Testis (tissue), 3 donors: ENCODE data around the gene WDR45B. TPM values are rescaled to one million over a fixed set of nuclear protein-coding genes. Genes with fewer than 3 reads are reported as not detected.

Source experiments
- DNase-seq: peaks from one replicate; pipeline ENCODE4 v3.0.0-alpha.2; 2019
- H3K27ac ChIP-seq, 2 donors: fragments of 200-600 bp; sonication (generic); one replicate each; pipeline ENCODE4 v1.5.1; 2019
- H3K27me3 ChIP-seq: fragments of 200-600 bp; sonication (generic); one replicate; pipeline ENCODE4 v1.5.1; 2019
- H3K36me3 ChIP-seq: fragments of 200-600 bp; sonication (generic); one replicate; pipeline ENCODE4 v1.5.1; 2017; ENCODE audit warnings: low read depth; ENCODE audit errors: missing control alignments
- H3K4me1 ChIP-seq: fragments of 200-600 bp; sonication (generic); one replicate; pipeline ENCODE4 v1.5.1; 2019
- H3K4me3 ChIP-seq, 2 donors: fragments of 200-600 bp; sonication (generic); one replicate each; pipeline ENCODE4 v1.5.1; 2017 to 2019
- H3K9me3 ChIP-seq: fragments of 200-600 bp; sonication (generic); one replicate; pipeline ENCODE4 v1.5.1; 2017
- POLR2A ChIP-seq: fragments of 450-650 bp; IDR thresholded peaks from one replicate; pipeline ENCODE4 v1.6.1; 2017; ENCODE audit warnings: antibody characterized with exemption, mild to moderate bottlenecking, moderate library complexity
- WGBS, 2 donors: methylation state at CpG; one replicate each; pipeline ENCODE4 v1.1.5; 2018; 5-methylcytosine and 5-hydroxymethylcytosine counted together
- intact Hi-C: fragments of 100-400 bp; cut with DNase I; formaldehyde crosslinking; loops from one replicate; pipeline ENCODE4 v1.15.1; 2023; ENCODE audit warnings: low total_unique reads
- polyA plus RNA-seq: library from polyadenylated mRNA; stranded (reverse); fragments of 350-450 nt; fragmentation: Illumina TruSeq; extraction: RNeasy Lipid Tissue Mini Kit (QIAGEN cat#74804); gene quantifications from one replicate; pipeline ENCODE4 v1.2.3, GENCODE V29; 2014; ENCODE audit warnings: low read depth, low replicate concordance; ENCODE audit not compliant: insufficient read depth
- total RNA-seq, 2 donors: library from RNA; depleted of rRNA; stranded (reverse); fragments of >200 nt; gene quantifications; one replicate each; pipeline ENCODE4 v1.2.3, GENCODE V29; 2016
- TF ChIP-seq, protein P1 (sequence below), 3 experiments: fragments of 450-650 bp in 2 of 3; fragments of 200-600 bp in 1 of 3; sonication (generic) in 1 of 3; IDR thresholded peaks; one replicate each; pipeline ENCODE4 v1.5.1; 2016 to 2019; ENCODE audit warnings: antibody characterized with exemption in 3 of 3, mild to moderate bottlenecking in 2 of 3, moderate library complexity in 1 of 3

The WDR45B gene
- total and polyA plus RNA-seq, 3 donors from 2014 or later, result 142 to 165 (median 163) TPM

DNA sequence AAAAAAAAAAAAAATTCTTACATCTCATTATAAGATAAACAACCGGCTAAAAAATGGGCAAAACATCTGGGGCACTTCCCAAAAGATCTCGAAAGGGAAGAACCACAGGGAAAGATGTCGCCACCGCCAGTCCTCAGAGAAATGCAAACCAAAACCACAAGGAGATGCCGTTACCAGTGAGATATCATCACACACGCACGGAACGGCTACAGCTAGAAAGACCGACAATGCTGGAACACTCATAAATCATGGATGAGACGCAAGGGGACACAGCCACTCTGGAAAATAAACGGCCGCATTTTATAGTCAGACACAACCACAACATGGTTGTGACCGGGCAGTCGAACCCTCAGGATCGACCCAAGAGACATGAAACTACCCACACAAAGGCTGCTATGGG lies 24.5 kb downstream of the WDR45B start:
- TF ChIP-seq, protein P1, sequence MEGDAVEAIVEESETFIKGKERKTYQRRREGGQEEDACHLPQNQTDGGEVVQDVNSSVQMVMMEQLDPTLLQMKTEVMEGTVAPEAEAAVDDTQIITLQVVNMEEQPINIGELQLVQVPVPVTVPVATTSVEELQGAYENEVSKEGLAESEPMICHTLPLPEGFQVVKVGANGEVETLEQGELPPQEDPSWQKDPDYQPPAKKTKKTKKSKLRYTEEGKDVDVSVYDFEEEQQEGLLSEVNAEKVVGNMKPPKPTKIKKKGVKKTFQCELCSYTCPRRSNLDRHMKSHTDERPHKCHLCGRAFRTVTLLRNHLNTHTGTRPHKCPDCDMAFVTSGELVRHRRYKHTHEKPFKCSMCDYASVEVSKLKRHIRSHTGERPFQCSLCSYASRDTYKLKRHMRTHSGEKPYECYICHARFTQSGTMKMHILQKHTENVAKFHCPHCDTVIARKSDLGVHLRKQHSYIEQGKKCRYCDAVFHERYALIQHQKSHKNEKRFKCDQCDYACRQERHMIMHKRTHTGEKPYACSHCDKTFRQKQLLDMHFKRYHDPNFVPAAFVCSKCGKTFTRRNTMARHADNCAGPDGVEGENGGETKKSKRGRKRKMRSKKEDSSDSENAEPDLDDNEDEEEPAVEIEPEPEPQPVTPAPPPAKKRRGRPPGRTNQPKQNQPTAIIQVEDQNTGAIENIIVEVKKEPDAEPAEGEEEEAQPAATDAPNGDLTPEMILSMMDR (IDR thresholded peaks at IDR 0.05), result no peak
- no peak for TF ChIP-seq POLR2A
- no peak for DNase-seq
- Histone ChIP-seq H3K4me3 (no peak overlapping the region), H3K27me3 (no peaks in the 10 kb centered on the region), H3K9me3 (no peaks in the 10 kb centered on the region), H3K4me1 (no peaks in the 10 kb centered on the region), H3K36me3 (no peaks in the 10 kb centered on the region), H3K27ac (no peak overlapping the region)
- WGBS, 2 donors, result 82 to 90% methylated on average over 15 of the region's 15 CpGs
- intact Hi-C loops, result no loop called here

DNA sequence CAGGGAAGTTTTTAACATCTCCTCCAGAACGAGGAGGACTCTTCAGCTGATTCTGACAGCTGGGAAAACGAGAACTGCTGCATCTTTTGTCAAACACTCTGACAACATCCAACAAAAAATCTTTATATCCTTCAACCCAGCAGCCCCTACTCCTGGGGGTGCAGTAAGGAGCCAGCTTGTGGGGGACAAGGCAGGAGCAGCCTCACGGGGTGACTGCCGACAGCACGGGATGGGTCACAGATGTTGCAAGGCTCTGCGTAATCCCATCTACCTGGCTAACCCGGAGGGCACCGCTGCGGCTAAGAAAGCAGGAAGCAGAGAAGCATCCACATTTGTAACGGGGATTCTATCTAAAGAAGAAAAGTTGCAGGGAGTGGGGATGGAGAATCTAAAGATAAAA lies 28.6 kb downstream of the WDR45B start:
- TF ChIP-seq POLR2A, result no peak
- TF ChIP-seq, protein P1 (IDR thresholded peaks at IDR 0.05), result no peak
- H3K27me3 ChIP-seq, result no peaks in the 10 kb centered on the region
- no peak overlapping the region for H3K4me3 ChIP-seq
- no peak for DNase-seq
- no peaks in the 10 kb centered on the region for H3K36me3 ChIP-seq
- H3K9me3 ChIP-seq, result no peaks in the 10 kb centered on the region
- H3K4me1 ChIP-seq, result no peaks in the 10 kb centered on the region
- no peak overlapping the region for H3K27ac ChIP-seq
- intact Hi-C loops, result no loop called here
- 85 to 93% methylated on average over 10 of the region's 10 CpGs for WGBS, 2 donors

DNA sequence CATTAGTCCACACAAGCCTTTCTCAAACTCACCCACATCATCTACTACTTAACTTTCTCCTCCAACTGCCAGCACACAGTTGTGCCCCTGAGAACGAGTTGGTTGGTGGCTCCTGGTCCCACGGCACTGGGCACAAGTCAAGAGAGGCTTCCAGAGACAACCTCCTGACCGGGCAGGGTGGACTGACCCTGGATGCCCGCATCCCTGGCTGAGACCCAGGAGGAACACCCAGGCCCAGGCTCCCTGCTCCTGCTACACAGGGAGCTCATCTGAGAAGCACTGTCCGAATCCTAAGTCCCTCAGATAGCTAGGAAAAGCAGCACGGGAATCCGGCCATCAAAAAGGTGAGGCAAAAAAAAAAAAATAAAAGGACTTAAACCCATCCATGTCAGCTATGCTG lies 29.0 kb downstream of the WDR45B start:
- intact Hi-C loops, result no loop called here
- H3K9me3 ChIP-seq, result no peaks in the 10 kb centered on the region
- no peaks in the 10 kb centered on the region for H3K4me1 ChIP-seq
- H3K27ac ChIP-seq, result no peak overlapping the region
- TF ChIP-seq POLR2A, result no peak
- TF ChIP-seq, protein P1 (IDR thresholded peaks at IDR 0.05), result no peak
- DNase-seq, result no peak
- H3K4me3 ChIP-seq, result no peak overlapping the region
- no peaks in the 10 kb centered on the region for H3K27me3 ChIP-seq
- 82 to 85% methylated on average over 7 of the region's 7 CpGs for WGBS, 2 donors
- H3K36me3 ChIP-seq, result no peaks in the 10 kb centered on the region

DNA sequence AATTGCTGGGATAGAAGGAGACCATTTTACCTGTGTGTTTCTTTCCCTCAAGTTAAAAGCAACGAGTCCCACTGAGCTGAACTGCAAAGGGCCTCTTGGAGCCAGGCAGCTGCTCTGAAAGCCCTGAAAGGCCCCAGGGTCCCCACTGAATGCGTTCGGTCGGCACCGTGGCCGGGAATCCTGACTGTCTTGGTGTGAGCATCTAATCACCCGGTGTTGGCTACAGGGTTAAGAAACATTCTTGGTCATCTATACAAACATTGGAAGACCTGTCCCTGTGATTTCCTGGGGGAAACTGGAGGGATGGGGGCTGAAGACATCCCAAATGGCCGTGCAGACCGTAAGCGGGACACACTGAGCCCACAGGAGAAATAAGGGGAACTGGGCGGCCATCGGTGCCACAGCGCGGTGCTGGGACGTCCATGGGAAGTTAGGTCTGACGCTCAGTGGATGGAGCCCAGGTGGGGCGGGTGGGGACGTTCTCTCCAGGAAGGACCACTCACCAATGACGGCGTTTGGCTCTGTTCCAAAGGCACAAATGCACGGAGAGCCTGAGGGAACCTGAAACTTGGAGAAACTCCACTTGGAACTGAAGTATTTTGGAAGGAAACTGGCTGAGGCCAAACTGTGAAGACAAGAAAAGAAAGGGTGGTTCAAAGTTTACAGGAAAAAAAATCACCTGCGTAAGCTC lies 32.1 kb downstream of the WDR45B start:
- no peaks in the 10 kb centered on the region for H3K27me3 ChIP-seq
- no peaks in the 10 kb centered on the region for H3K36me3 ChIP-seq
- no peaks in the 10 kb centered on the region for H3K4me1 ChIP-seq
- TF ChIP-seq, protein P1 (IDR thresholded peaks at IDR 0.05), result no peak
- TF ChIP-seq POLR2A, result no peak
- no peak for DNase-seq
- 88% methylated on average over 20 to 22 of the region's 22 CpGs for WGBS, 2 donors
- no peaks in the 10 kb centered on the region for H3K9me3 ChIP-seq
- intact Hi-C loops, result no loop called here
- H3K4me3 ChIP-seq, result no peak overlapping the region
- no peak overlapping the region for H3K27ac ChIP-seq
